ENCODE data around the gene C10orf95.

- TF ChIP-seq CTCF (IDR thresholded peaks at IDR 0.05; ENCODE audit: insufficient read depth, low read length): no peak
- TF ChIP-seq REST (IDR thresholded peaks at IDR 0.05; ENCODE audit: insufficient replicate concordance, low read depth): no peak
- no peak for TF ChIP-seq GABPA (IDR thresholded peaks at IDR 0.05; ENCODE audit: low read depth)
Observed at GRCh38 chr10:102457591-102458150, 6.3 kb upstream of the C10orf95 start.
